AG04450 (cell line): Measurements from ENCODE around the gene ATP6V1B1. TPM values are rescaled to one million over a fixed set of nuclear protein-coding genes. Genes with fewer than 3 reads are reported as not detected.

Experiments
- CTCF ChIA-PET: fragments of 300-600, 350-600 bp; formaldehyde crosslinking; extraction: SDS; loops from one replicate; lab custom pipeline; 2022; ENCODE audit warnings: antibody characterized with exemption, inconsistent platforms; lab: Charles Lee
- POLR2A ChIA-PET: fragments of 350-600 bp; formaldehyde crosslinking; extraction: SDS; loops from one replicate; lab custom pipeline; 2021; ENCODE audit warnings: antibody characterized with exemption, inconsistent platforms; lab: Yijun Ruan, JAX
- DNase-seq: peaks from one replicate; pipeline ENCODE4 v3.0.0-alpha.2; 2011; ENCODE audit warnings: low read depth, low spot score
- H3K27ac ChIP-seq: one replicate; pipeline ENCODE4 v1.5.1; 2012; ENCODE audit warnings: low read depth, low read length, control low read depth
- H3K27me3 ChIP-seq: one replicate; pipeline ENCODE4 v1.6.0; 2012; ENCODE audit warnings: low read length; ENCODE audit not compliant: control insufficient read depth, insufficient read depth
- H3K4me3 ChIP-seq: 2 replicates; pipeline ENCODE4 v1.5.1; 2011; ENCODE audit warnings: mild to moderate bottlenecking, low read depth, low read length, control low read depth
- H3K9me3 ChIP-seq: 2 replicates; pipeline ENCODE4 v1.5.1; 2012; ENCODE audit warnings: low read length; ENCODE audit not compliant: control insufficient read depth, insufficient read depth
- CTCF ChIP-seq: IDR thresholded peaks from 2 replicates; pipeline ENCODE4 v1.5.1; 2011; ENCODE audit warnings: low read depth, low read length, control low read depth, inconsistent platforms
- polyA plus RNA-seq: library from polyadenylated mRNA; depleted of rRNA; stranded (reverse); fragments of >200 nt; gene quantifications from 2 replicates; pipeline ENCODE4 v1.2.3, GENCODE V29; 2011

The ATP6V1B1 gene
- polyA plus RNA-seq, 1 experiment: 0.82 TPM

GRCh38 chr2:70962211-70962884 is 26.6 kb downstream of the ATP6V1B1 start:
- ChIA-PET POLR2A (no interaction called here), CTCF (interaction anchor here (0.7 to 3.8 kb wide), 3 partner anchors 12 to 42 kb away, joined by 3 to 21 read pairs (median 4); no protein-coding TSS in a partner anchor)
- no peak for DNase-seq
- no peak overlapping the region for H3K27ac ChIP-seq
- H3K4me3 ChIP-seq: no peak overlapping the region
- H3K9me3 ChIP-seq: no peaks in the 10 kb centered on the region
- H3K27me3 ChIP-seq: peaks cover 5% of the 10 kb centered on the region
- no peak for TF ChIP-seq CTCF

GRCh38 chr2:70962885-70963878 is 27.5 kb downstream of the ATP6V1B1 start:
- peaks cover 5% of the 10 kb centered on the region for H3K27me3 ChIP-seq
- DNase-seq: no peak
- H3K4me3 ChIP-seq: no peak overlapping the region
- TF ChIP-seq CTCF: no peak
- POLR2A ChIA-PET: no interaction called here
- no peaks in the 10 kb centered on the region for H3K9me3 ChIP-seq
- CTCF ChIA-PET: interaction anchor here (2.0 to 5.2 kb wide), 5 partner anchors 9 to 92 kb away, joined by 8 to 46 read pairs (median 22); partner anchors contain the start of gene ANKRD53
- H3K27ac ChIP-seq: no peak overlapping the region

- ChIA-PET POLR2A (no interaction called here), CTCF (interaction anchor here (0.7 to 5.2 kb wide), 10 partner anchors 10 to 93 kb away, joined by 3 to 46 read pairs (median 10); partner anchors contain the start of gene ANKRD53)
- Histone ChIP-seq H3K27me3 (peaks cover 9% of the 10 kb centered on the region), H3K4me3 (no peak overlapping the region), H3K9me3 (no peaks in the 10 kb centered on the region), H3K27ac (no peak overlapping the region)
- no peak for TF ChIP-seq CTCF
- DNase-seq: no peak
Measured at GRCh38 chr2:70964133-70964532, 28.4 kb downstream of the ATP6V1B1 start.

- peak; percentile 78 for TF ChIP-seq CTCF
- DNase-seq: peak; percentile 29
- CTCF ChIA-PET: interaction anchor here (0.6 to 5.2 kb wide), 21 partner anchors 9 to 335 kb away, joined by 3 to 46 read pairs (median 4); partner anchors contain the start of gene ANKRD53
- POLR2A ChIA-PET: interaction anchor here (1.6 kb wide), 1 partner anchor 17 kb away, joined by 5 read pairs; no protein-coding TSS in a partner anchor
- H3K27me3 ChIP-seq: peaks cover 9% of the 10 kb centered on the region
- H3K4me3 ChIP-seq: peak overlapping the region; percentile 60
- H3K27ac ChIP-seq: no peak overlapping the region
- no peaks in the 10 kb centered on the region for H3K9me3 ChIP-seq
Measured at GRCh38 chr2:70964596-70965386, 29.1 kb downstream of the ATP6V1B1 start.
